GM19397 (cell line): ENCODE measurements around the gene SART1.
A peak's percentile ranks its signal among the peaks of the same experiment; 100 is the strongest.

Source experiments
- ATAC-seq: cut with Tn5 transposase; IDR thresholded peaks from one replicate; pipeline ENCODE4 v1.9.1; 2021; ENCODE audit warnings: mild to moderate bottlenecking, moderate library complexity; ENCODE audit not compliant: unreplicated experiment

The SART1 gene

DNA sequence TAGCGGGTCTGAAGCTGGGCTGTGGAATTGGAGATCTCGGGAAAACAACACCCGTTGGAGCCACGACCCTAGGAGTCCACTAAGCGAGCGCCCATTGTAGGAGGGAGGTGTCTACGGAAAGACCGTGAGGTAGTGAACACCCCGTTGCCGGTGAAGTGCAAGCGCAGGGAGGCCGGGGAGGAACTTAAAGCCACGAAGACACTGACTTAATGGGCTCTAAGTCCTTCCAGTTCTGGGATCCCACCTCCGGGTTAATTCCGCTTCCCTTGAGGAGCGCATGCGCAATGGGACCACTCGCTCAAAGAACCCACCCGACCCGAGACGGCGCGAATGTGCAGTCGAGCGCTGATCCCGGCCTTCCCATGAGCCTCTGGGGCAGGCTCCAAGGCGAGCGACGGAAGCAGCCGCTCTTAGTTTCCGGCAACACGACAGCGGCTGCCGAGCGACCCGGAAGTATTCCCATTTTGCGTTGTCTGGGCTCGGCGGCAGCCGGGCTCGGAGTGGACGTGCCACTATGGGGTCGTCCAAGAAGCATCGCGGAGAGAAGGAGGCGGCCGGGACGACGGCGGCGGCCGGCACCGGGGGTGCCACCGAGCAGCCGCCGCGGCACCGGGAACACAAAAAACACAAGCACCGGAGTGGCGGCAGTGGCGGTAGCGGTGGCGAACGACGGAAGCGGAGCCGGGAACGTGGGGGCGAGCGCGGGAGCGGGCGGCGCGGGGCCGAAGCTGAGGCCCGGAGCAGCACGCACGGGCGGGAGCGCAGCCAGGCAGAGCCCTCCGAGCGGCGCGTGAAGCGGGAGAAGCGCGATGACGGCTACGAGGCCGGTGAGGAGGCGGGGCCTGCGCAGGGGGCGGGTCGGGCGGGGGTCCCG lies at the start of gene SART1:
Gene SART1, plus strand, starts transcription at position 468 of the 874 bp plus-strand sequence. Its CDS starts 47 bp downstream, at position 515.
- ATAC-seq: peak; percentile 85

DNA sequence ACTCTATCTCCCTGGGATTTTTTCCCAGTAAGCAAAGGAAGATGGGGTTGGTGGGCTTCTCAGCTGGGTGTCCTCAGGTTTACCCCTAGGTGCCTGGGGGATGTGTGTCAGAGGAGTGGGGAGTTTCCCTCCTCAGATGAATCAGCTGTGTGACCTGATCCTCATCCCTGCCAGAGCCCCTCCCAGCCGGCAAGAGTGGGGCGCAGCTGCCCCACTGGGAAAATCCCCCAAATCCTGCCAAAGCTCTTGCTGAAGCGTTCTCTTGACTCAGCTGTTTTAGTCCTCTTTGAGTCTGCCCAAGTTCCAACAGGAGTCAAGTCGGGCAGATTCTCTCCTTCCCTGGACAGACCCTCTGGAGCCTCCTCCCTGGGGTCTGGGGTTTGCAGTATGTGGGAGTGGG lies 48.7 kb upstream of the SART1 start:
- no peak for ATAC-seq

GRCh38 chr11:65915101-65915820 lies 46.3 kb upstream of the SART1 start:
- no peak for ATAC-seq

- no peak for ATAC-seq
Measured at GRCh38 chr11:65915821-65916251, 45.7 kb upstream of the SART1 start.

- no peak for ATAC-seq
Measured at GRCh38 chr11:65916391-65916790, 45.1 kb upstream of the SART1 start.

DNA sequence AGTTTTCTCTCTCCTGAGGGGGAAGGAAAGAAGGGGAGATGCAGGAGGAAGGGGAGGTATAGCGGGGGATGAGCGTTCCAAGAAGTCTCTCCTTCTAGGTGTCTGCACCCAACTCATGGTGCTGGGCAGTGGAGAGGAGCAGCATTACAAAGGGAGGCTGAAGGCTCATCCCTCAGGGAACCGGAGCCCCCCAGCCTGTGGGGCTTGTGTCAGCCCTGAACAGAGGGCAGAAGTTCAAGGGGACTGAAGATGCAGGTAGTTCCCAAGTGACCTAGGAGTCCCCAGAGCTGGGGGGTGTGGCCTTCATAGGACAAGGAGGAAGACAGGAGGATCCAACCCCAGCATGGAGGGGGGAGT lies 44.5 kb upstream of the SART1 start:
- ATAC-seq: no peak

- no peak for ATAC-seq
Measured at GRCh38 chr11:65917434-65918210, 43.9 kb upstream of the SART1 start.

- ATAC-seq: peak; percentile 49
Measured at GRCh38 chr11:65918211-65919140, 43.1 kb upstream of the SART1 start, which contains the start of gene C11orf68. TSS of gene C11orf68 (minus strand) at chr11:65919062. CDS start at chr11:65919031, 31 bp downstream.

DNA sequence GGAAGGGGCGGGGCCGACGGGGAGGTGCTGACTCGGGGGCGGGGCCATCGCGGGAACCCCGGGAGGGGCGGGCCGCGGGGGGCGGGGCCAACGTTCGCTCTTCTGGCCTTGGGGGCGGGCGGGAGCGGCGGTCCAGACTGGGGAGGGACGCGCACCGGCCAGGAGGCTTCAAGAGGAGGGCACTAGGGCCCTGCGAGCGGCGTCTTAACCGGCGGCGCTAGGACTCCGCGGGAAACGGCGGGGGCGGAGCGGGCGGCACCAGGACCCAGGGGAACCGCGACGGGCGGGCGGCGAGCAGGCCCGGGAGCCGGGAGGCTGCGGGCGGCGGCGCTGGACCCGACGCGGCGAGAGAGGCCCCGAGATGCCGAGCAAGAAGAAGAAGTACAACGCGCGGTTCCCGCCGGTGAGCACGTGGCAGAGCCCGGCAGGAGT lies 42.4 kb upstream of the SART1 start, which contains the start of gene DRAP1:
Gene DRAP1, plus strand, starts transcription at position 286 of the 432 bp plus-strand sequence. Its CDS starts 76 bp downstream, at position 362.
- peak; percentile 85 for ATAC-seq

DNA sequence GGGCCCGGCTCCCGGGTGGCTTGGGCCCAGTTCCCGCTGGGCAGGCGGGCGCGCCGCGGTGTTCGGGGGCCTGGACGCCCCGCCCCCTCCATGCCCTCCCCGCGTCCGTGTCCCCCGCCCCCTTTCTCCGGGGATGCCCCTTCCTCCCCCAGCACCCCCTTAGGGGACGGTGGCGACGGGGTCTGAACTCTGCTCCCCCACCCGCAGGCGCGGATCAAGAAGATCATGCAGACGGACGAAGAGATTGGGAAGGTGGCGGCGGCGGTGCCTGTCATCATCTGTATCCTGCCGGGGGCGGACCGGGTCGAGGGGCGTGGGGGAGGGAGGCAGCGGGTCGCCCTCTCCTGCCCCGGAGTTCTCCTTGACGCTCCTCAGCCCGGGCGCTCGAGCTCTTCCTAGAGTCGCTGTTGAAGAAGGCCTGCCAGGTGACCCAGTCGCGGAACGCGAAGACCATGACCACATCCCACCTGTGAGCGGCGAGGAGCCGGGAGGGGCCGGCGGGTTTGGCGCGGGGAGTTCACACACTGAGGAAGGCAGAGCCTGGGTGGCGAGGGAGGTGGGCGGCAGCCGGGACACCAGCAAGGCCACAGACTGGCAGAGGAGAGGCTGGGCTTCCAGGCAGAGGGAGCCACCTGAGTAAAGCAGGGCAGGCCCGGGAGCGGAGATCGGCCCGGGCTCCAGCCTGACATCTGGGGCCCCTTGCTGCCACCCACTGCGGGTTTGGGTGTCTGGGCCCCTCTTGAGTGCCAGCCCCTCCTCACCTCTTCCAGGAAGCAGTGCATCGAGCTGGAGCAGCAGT lies 41.8 kb upstream of the SART1 start:
- peak; percentile 45 for ATAC-seq

- no peak for ATAC-seq
Measured at GRCh38 chr11:65920372-65920802, 41.1 kb upstream of the SART1 start.

DNA sequence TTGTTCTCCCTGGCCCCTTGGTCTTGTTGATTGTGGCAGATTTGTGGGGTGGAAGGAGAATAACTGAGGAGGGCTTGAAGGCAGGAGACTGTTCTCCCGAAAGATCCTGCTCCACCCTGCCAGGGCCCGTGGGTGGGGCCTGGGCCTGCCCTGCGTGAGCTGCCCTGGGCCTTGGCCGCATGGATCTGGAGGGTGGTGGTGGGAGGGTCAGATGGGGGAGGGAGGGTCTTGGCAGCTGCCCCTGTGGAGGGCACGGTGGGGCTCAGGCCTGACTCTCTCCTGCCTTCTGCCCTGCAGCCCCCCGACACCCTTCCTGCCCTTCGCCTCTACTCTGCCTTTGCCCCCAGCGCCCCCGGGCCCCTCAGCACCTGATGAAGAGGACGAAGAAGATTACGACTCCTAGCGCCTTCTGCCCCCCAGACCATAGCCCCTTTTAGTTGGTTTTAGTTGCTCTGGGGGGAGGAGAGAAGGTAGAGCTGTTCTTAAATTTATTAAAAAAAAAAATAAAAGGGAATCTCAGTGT lies 40.4 kb upstream of the SART1 start:
- ATAC-seq: no peak

GRCh38 chr11:65921876-65922275 lies 39.7 kb upstream of the SART1 start:
- ATAC-seq: no peak

GRCh38 chr11:65922565-65922964 lies 39.0 kb upstream of the SART1 start:
- no peak for ATAC-seq

- no peak for ATAC-seq
Measured at GRCh38 chr11:65925397-65925796, 36.1 kb upstream of the SART1 start.

DNA sequence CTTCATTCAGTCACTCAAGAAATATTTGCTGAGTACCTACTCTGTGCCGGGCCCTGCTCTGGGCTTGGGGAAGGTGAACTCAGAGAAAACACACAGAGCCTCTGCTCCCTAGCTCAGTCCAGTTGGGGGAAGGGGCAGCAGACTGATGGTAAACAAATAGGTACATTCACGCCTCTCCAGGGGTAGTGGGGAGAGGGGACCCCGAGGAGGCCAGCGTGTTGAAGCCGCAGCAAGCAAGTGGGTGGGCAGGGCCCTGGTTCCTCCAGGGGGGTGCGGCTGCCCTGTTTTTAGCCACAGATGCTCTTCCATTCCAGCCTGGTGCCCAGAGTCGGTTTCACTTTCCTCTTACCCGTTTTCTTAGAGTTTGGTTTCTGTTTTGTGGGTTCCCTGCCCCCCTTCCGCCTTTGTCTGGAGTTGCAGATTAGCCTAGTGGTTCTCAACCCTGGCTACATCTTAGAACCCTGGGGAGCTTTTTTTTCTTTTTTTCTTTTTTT lies 33.6 kb upstream of the SART1 start:
- peak; percentile 74 for ATAC-seq

GRCh38 chr11:65928667-65929066 lies 32.9 kb upstream of the SART1 start:
- ATAC-seq: no peak

GRCh38 chr11:65931773-65932557 lies 29.6 kb upstream of the SART1 start:
- no peak for ATAC-seq
